Mesenchymal stem cell (in vitro differentiated cells and primary cell): ENCODE data around the gene CD58.
A peak's percentile ranks its signal among the peaks of the same experiment; 100 is the strongest.

Experiments used
- DNase-seq: peaks from one replicate; pipeline ENCODE4 v3.0.0-alpha.2; 2013
- H2AFZ ChIP-seq: one replicate; pipeline ENCODE4 v1.6.1; 2013; ENCODE audit warnings: low read depth, mild to moderate bottlenecking, control low read depth, inconsistent platforms, low read length, moderate library complexity
- H2AK5ac ChIP-seq: 2 replicates; pipeline ENCODE4 v1.6.1; 2013; ENCODE audit warnings: low read length, moderate library complexity, mild to moderate bottlenecking, inconsistent platforms; ENCODE audit not compliant: severe bottlenecking
- H2BK120ac ChIP-seq: one replicate; pipeline ENCODE4 v1.6.1; 2013; ENCODE audit warnings: low read depth, mild to moderate bottlenecking, inconsistent platforms, low read length, moderate library complexity
- H2BK12ac ChIP-seq, 2 experiments: one replicate each; pipeline ENCODE4 v1.6.1; 2013; ENCODE audit warnings: inconsistent platforms in 2 of 2, low read length in 2 of 2, mild to moderate bottlenecking in 2 of 2, moderate library complexity in 2 of 2, control low read depth in 1 of 2
- H2BK15ac ChIP-seq: one replicate; pipeline ENCODE4 v1.6.1; 2013; ENCODE audit warnings: mild to moderate bottlenecking, low read depth, inconsistent platforms; ENCODE audit not compliant: poor library complexity, severe bottlenecking
- H2BK5ac ChIP-seq: 2 replicates; pipeline ENCODE4 v1.6.1; 2013; ENCODE audit warnings: low read depth, mild to moderate bottlenecking, low read length, control low read depth, inconsistent platforms; ENCODE audit not compliant: poor library complexity, severe bottlenecking
- H3K14ac ChIP-seq, 2 experiments: one replicate each; pipeline ENCODE4 v1.6.1; 2013; ENCODE audit warnings: inconsistent platforms in 2 of 2, low read length in 2 of 2, control low read depth in 1 of 2, mild to moderate bottlenecking in 1 of 2, moderate library complexity in 1 of 2
- H3K18ac ChIP-seq, 2 experiments: one replicate each; pipeline ENCODE4 v1.6.1; 2013; ENCODE audit warnings: inconsistent platforms in 2 of 2, low read length in 2 of 2, control low read depth in 1 of 2, low read depth in 1 of 2, mild to moderate bottlenecking in 1 of 2
- H3K23ac ChIP-seq, 2 experiments: one replicate each; pipeline ENCODE4 v1.6.1; 2013; ENCODE audit warnings: inconsistent platforms in 2 of 2, low read length in 2 of 2, mild to moderate bottlenecking in 2 of 2, moderate library complexity in 2 of 2, control low read depth in 1 of 2
- H3K27ac ChIP-seq: 2 replicates; pipeline ENCODE4 v1.5.1; 2013; ENCODE audit warnings: mild to moderate bottlenecking, moderate library complexity, low read length, control low read depth, inconsistent platforms; ENCODE audit not compliant: poor library complexity, severe bottlenecking
- H3K27me3 ChIP-seq, 2 experiments: 2 replicates each; pipeline versions ENCODE4 v1.6.1 to v1.7.0; 2013; ENCODE audit warnings: low read length in 2 of 2, mild to moderate bottlenecking in 2 of 2, moderate library complexity in 2 of 2, control low read depth in 1 of 2, inconsistent platforms in 1 of 2; ENCODE audit not compliant: control insufficient read depth in 1 of 2, insufficient read depth in 1 of 2
- H3K36me3 ChIP-seq, 2 experiments: 2 replicates each; pipeline versions ENCODE4 v1.6.1 to v1.7.0; 2013; ENCODE audit warnings: low read length in 2 of 2, control low read depth in 1 of 2, inconsistent platforms in 1 of 2, low read depth in 1 of 2, mild to moderate bottlenecking in 1 of 2; ENCODE audit not compliant: insufficient read depth in 2 of 2, control insufficient read depth in 1 of 2
- H3K4ac ChIP-seq, 2 experiments: one replicate each; pipeline ENCODE4 v1.6.1; 2013; ENCODE audit warnings: inconsistent platforms in 2 of 2, low read length in 2 of 2, mild to moderate bottlenecking in 2 of 2, moderate library complexity in 2 of 2, control low read depth in 1 of 2, low read depth in 1 of 2
- H3K4me1 ChIP-seq: 2 replicates; pipeline ENCODE4 v1.6.1; 2013; ENCODE audit warnings: low read depth, low read length, control low read depth; ENCODE audit not compliant: control insufficient read depth, insufficient read depth
- H3K4me2 ChIP-seq: 2 replicates; pipeline ENCODE4 v1.6.1; 2013; ENCODE audit warnings: low read length, mild to moderate bottlenecking, inconsistent platforms; ENCODE audit not compliant: poor library complexity, severe bottlenecking
- H3K4me3 ChIP-seq, 2 experiments: 2 replicates each; pipeline versions ENCODE4 v1.5.1 to v1.7.0; 2013; ENCODE audit warnings: low read length in 2 of 2, mild to moderate bottlenecking in 2 of 2, control low read depth in 1 of 2, low read depth in 1 of 2; ENCODE audit not compliant: insufficient read depth in 1 of 2
- H3K79me1 ChIP-seq: replicated peaks from 2 replicates; pipeline ENCODE4 v1.6.1; 2013; ENCODE audit warnings: mild to moderate bottlenecking, control low read depth, low read length, inconsistent platforms; ENCODE audit not compliant: poor library complexity, severe bottlenecking
- H3K9ac ChIP-seq: 2 replicates; pipeline ENCODE4 v1.7.0; 2013; ENCODE audit warnings: mild to moderate bottlenecking, low read length, moderate library complexity
- H3K9me3 ChIP-seq: 2 replicates; pipeline ENCODE4 v1.7.0; 2013; ENCODE audit warnings: mild to moderate bottlenecking, low read length; ENCODE audit not compliant: control insufficient read depth
- H4K8ac ChIP-seq: one replicate; pipeline ENCODE4 v1.6.1; 2013; ENCODE audit warnings: inconsistent platforms, mild to moderate bottlenecking, low read length, moderate library complexity
- H4K91ac ChIP-seq: one replicate; pipeline ENCODE4 v1.6.1; 2013; ENCODE audit warnings: mild to moderate bottlenecking, low read length, inconsistent platforms
- WGBS: methylation state at CpG from one replicate; pipeline ENCODE4 v1.1.7; 2013; ENCODE audit warnings: mixed read lengths; 5-methylcytosine and 5-hydroxymethylcytosine counted together

Gene CD58

DNA sequence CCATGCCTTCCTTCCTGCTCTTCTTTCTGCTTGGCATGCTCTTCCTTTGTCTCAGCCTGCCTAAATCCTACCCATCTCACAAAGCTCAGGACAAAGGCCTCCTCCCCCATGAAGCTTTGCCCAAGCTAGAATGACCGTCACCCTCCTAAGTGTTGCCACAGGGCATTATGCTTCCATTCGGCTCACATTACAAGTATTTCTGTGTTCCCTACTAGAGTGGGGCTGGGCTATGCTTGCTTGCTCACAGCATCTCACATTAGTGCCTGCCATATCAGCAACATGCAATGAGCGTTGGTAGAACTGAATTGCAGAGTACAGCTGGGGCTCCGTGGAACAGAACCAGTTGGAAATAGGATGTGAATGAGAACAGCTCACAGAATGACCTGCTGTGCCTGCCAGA, 82.8 kb downstream of the CD58 start:
- Histone ChIP-seq H3K9ac (no peak overlapping the region), H3K14ac (no peak overlapping the region), H3K27me3 (no peaks in the 10 kb centered on the region), H3K4me2 (no peak overlapping the region), H2AFZ (no peak overlapping the region), H3K36me3 (no peaks in the 10 kb centered on the region), H2BK15ac (peak overlapping the region; percentile 8), H4K91ac (no peak overlapping the region), H3K9me3 (no peaks in the 10 kb centered on the region), H2BK5ac (no peak overlapping the region), H3K18ac (no peak overlapping the region), H2BK12ac (no peak overlapping the region), H2BK120ac (no peak overlapping the region), H3K79me1 (no peaks in the 10 kb centered on the region), H3K4me1 (no peaks in the 10 kb centered on the region), H3K23ac (no peak overlapping the region), H4K8ac (no peak overlapping the region), H3K4ac (no peak overlapping the region), H3K4me3 (no peak overlapping the region), H2AK5ac (no peak overlapping the region), H3K27ac (no peak overlapping the region)
- DNase-seq, result no peak
- WGBS, result 94% methylated on average over 4 of the region's 4 CpGs

DNA sequence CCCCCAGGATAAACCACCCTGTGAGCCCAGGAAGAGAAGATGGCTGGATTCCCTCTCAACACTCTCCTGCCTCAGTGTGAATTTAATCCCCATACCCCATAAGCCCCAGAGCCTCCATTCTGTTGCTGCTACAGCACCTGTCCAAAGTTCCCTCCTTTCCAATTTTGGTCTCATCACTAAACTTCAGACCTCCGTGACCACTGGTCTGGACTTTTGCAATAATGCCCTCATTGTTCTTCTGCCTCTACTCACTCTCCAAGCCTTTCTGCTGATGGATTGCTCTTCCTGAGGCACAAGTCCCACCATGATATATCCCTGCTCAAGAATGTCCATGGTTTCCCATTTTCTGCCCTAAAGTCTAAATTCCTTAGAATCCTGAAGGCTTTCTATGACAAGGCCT, 83.2 kb downstream of the CD58 start:
- H4K8ac ChIP-seq, result no peak overlapping the region
- H3K4me1 ChIP-seq, result no peaks in the 10 kb centered on the region
- no peaks in the 10 kb centered on the region for H3K9me3 ChIP-seq
- H3K18ac ChIP-seq, result no peak overlapping the region
- H3K23ac ChIP-seq, result no peak overlapping the region
- no peak overlapping the region for H2AK5ac ChIP-seq
- H2BK5ac ChIP-seq, result no peak overlapping the region
- no peak overlapping the region for H3K9ac ChIP-seq
- no peak overlapping the region for H3K4ac ChIP-seq
- H3K79me1 ChIP-seq, result no peaks in the 10 kb centered on the region
- no peak overlapping the region for H3K14ac ChIP-seq
- H2AFZ ChIP-seq, result no peak overlapping the region
- DNase-seq, result no peak
- H2BK15ac ChIP-seq, result no peak overlapping the region
- H3K4me3 ChIP-seq, result no peak overlapping the region
- H3K36me3 ChIP-seq, result no peaks in the 10 kb centered on the region
- no peaks in the 10 kb centered on the region for H3K27me3 ChIP-seq
- H2BK12ac ChIP-seq, result no peak overlapping the region
- 100% methylated on average over 1 of the region's 1 CpG for WGBS
- H2BK120ac ChIP-seq, result no peak overlapping the region
- H4K91ac ChIP-seq, result no peak overlapping the region
- H3K27ac ChIP-seq, result no peak overlapping the region
- no peak overlapping the region for H3K4me2 ChIP-seq

DNA sequence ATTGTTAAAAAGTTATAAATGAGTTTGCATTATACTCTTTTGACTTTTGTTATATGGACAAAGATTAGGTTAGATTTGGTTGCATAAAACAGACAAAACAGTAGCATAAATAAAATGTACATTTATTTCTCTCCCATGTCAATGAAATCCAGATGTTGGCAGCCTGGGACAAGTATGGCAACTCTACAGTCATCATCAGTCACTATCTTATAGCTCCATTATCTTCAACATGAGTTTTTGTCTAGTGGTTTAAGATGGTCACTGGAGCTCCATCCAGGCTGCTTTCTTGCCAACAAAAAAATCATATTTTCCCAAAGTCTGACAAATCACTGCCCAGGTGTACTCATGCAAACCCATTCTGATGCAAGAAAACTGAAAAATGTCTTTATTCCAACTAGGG, 83.8 kb downstream of the CD58 start:
- H2BK15ac ChIP-seq, result no peak overlapping the region
- no peak overlapping the region for H3K14ac ChIP-seq
- DNase-seq, result no peak
- H2AFZ ChIP-seq, result no peak overlapping the region
- no peaks in the 10 kb centered on the region for H3K36me3 ChIP-seq
- H3K9ac ChIP-seq, result no peak overlapping the region
- no peak overlapping the region for H3K4me2 ChIP-seq
- H2AK5ac ChIP-seq, result no peak overlapping the region
- H3K79me1 ChIP-seq, result no peaks in the 10 kb centered on the region
- no peaks in the 10 kb centered on the region for H3K9me3 ChIP-seq
- no peak overlapping the region for H3K18ac ChIP-seq
- H2BK5ac ChIP-seq, result no peak overlapping the region
- no peak overlapping the region for H3K27ac ChIP-seq
- H4K8ac ChIP-seq, result no peak overlapping the region
- no peak overlapping the region for H3K4ac ChIP-seq
- no peak overlapping the region for H3K23ac ChIP-seq
- H3K4me1 ChIP-seq, result no peaks in the 10 kb centered on the region
- peak overlapping the region in 1 of 2 experiments; percentile 37 for H3K4me3 ChIP-seq
- H4K91ac ChIP-seq, result no peak overlapping the region
- H2BK120ac ChIP-seq, result no peak overlapping the region
- no peak overlapping the region for H2BK12ac ChIP-seq
- H3K27me3 ChIP-seq, result no peaks in the 10 kb centered on the region

DNA sequence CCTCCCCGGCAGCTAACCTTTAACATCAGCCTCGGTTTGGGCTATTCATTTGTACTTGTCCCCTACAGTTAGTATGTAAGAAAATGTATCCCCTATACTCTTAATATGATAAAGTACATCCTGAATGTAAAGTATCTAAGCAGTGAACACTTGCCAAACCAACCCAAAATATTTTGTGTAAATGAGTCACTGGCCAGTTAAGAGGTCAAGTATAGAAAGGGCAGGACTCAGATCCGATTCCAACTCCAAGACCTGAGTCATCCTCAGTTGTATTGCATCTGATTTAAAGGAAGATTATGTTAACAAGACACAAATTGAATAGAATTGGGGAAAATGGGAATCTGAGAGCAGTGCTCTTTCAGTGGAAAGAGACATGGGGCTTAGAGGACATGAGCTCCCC, 84.4 kb downstream of the CD58 start:
- DNase-seq, result peak; percentile 69
- Histone ChIP-seq H3K4ac (no peak overlapping the region), H3K9ac (no peak overlapping the region), H2BK5ac (no peak overlapping the region), H2AFZ (no peak overlapping the region), H4K8ac (no peak overlapping the region), H3K4me1 (no peaks in the 10 kb centered on the region), H3K79me1 (no peaks in the 10 kb centered on the region), H3K9me3 (no peaks in the 10 kb centered on the region), H4K91ac (no peak overlapping the region), H3K27ac (no peak overlapping the region), H3K27me3 (no peaks in the 10 kb centered on the region), H3K18ac (no peak overlapping the region), H2BK15ac (no peak overlapping the region), H3K23ac (no peak overlapping the region), H3K36me3 (no peaks in the 10 kb centered on the region), H3K4me3 (peak overlapping the region in 1 of 2 experiments; percentile 37), H3K14ac (no peak overlapping the region), H2BK120ac (no peak overlapping the region), H3K4me2 (no peak overlapping the region), H2AK5ac (no peak overlapping the region), H2BK12ac (no peak overlapping the region)
- WGBS, result 20% methylated on average over 1 of the region's 3 CpGs
